ENCODE data around the gene EXO1. TPM values are rescaled to one million over a fixed set of nuclear protein-coding genes. Genes with fewer than 3 reads are reported as not detected.

Gene EXO1
- total and polyA plus RNA-seq, 8 donors: 0.89 to 19.3 (median 1.2) TPM; not detected in 2

DNA sequence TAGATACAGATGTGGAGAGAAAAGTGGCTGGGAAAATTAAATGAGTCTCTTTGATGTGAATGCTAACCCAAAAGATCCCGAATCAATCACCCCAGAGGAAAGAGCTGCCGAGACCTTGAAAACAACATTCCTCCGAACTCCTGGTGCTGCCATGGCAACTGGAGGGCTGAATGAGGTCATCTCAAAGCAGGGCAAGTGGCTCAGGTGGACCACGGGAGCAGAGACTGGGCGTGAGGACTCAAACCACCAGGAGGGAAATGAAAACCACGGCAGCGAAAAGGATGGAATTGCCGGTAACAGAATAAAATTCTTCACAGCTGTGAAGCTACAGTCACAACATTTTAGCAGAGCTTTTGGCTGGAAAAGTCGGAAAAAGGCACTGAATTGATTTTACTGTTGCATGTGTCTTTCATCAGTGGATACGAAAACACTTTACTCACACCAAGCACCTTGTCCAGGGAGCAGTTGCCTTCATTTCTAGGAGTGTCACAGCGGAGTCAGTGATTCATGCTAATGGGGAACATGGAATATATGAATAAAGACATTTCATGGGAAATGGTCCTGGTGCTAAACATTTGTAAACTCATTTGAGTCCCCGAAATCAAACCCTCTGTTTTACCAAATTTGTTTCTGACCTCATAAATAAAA, 86.3 kb downstream of the EXO1 start:
- TF ChIP-seq EP300 (IDR thresholded peaks at IDR 0.05) (no peak), CTCF (IDR thresholded peaks at IDR 0.05) (no peak), POLR2A (IDR thresholded peaks at IDR 0.05) (no peak), POLR2AphosphoS5 (IDR thresholded peaks at IDR 0.05) (no peak)

DNA sequence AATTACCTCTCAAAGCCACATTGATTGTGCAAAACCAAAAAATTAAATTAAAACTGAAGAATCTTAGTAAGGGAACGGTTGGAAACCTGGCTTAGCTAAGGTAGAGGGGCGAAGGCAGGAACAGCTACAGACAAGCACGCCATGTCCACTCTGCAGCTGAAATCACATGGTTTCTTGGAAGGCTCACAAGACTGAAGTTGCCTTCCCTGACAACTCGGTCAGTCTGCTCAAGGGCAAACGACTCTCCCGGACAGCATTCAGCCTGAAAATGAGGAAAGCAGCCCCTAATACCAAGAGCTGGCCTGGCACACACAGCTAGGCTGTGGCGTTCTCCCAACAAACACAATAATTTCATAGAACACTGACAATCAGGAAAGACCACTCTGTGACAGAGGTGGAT, 86.9 kb downstream of the EXO1 start:
- H3K4me3 ChIP-seq: no peak overlapping the region
- H3K9me3 ChIP-seq: no peaks in the 10 kb centered on the region
- peaks cover 0 to 8% (median 0%) of the 10 kb centered on the region in 4 donors for H3K4me1 ChIP-seq
- no peak for TF ChIP-seq POLR2A (IDR thresholded peaks at IDR 0.05)
- TF ChIP-seq CTCF (IDR thresholded peaks at IDR 0.05): no peak
- TF ChIP-seq EP300 (IDR thresholded peaks at IDR 0.05): no peak
- no peak for TF ChIP-seq POLR2AphosphoS5 (IDR thresholded peaks at IDR 0.05)
- 56 to 74% (median 63%) methylated on average over 7 of the region's 7 CpGs for WGBS, 5 donors
- H3K36me3 ChIP-seq: no peaks in the 10 kb centered on the region
- no peak for DNase-seq
- intact Hi-C loops (cut with DNase I; ENCODE audit: low total_unique reads): no loop called here
- no peak overlapping the region for H3K27ac ChIP-seq
- H3K27me3 ChIP-seq: no peaks in the 10 kb centered on the region

More for the DNA sequence above, 86.3 kb downstream of the EXO1 start:
- no peak overlapping the region for H3K4me3 ChIP-seq
- H3K27ac ChIP-seq: no peak overlapping the region
- H3K4me1 ChIP-seq: peaks cover 0 to 8% (median 0%) of the 10 kb centered on the region in 4 donors
- WGBS, 5 donors: 33 to 37% (median 36%) methylated on average over 12 of the region's 12 CpGs
- peaks cover 0 to 3% (median 0%) of the 10 kb centered on the region in 3 donors for H3K27me3 ChIP-seq
- H3K9me3 ChIP-seq: no peaks in the 10 kb centered on the region
- H3K36me3 ChIP-seq: no peaks in the 10 kb centered on the region
- intact Hi-C loops (cut with DNase I; ENCODE audit: low total_unique reads): no loop called here
- peak in 1 of 2 donors; percentile 51 for DNase-seq

Other genes with a start within 250 kb of the EXO1 start
- 10 to 100 TPM in 2 of 5 donors, 1 to 10 TPM in 3; 2.3 to 26.4 (median 5.5) TPM for gene CHML, start 207.8 kb upstream of the EXO1 start, total RNA-seq
- gene CHML, start 207.8 kb upstream of the EXO1 start, polyA plus RNA-seq: 1 to 10 TPM; 1.1 to 1.7 (median 1.7) TPM
- 10 to 100 TPM in 1 of 5 donors, 1 to 10 TPM in 3, not detected in 1; 1.8 to 11.7 (median 7.6) TPM for gene OPN3, start 207.8 kb upstream of the EXO1 start, total RNA-seq
- 10 to 100 TPM in 1 of 3 donors, 1 to 10 TPM in 2; 5.8 to 15.1 (median 8.1) TPM for gene OPN3, start 207.8 kb upstream of the EXO1 start, polyA plus RNA-seq
- not detected for gene WDR64, start 195.9 kb upstream of the EXO1 start, total RNA-seq
- gene WDR64, start 195.9 kb upstream of the EXO1 start, polyA plus RNA-seq: under 1 TPM in 1 of 3 donors, not detected in 2; 0.61 TPM
- gene BECN2, start 109.6 kb downstream of the EXO1 start, total RNA-seq: not detected
- not detected for gene BECN2, start 109.6 kb downstream of the EXO1 start, polyA plus RNA-seq
- gene MAP1LC3C, start 150.9 kb downstream of the EXO1 start, total RNA-seq: 1 to 10 TPM in 3 of 5 donors, not detected in 2; 1.2 to 9.4 (median 2.9) TPM
- 10 to 100 TPM in 1 of 3 donors, 1 to 10 TPM in 2; 2.3 to 12.7 (median 5.4) TPM for gene MAP1LC3C, start 150.9 kb downstream of the EXO1 start, polyA plus RNA-seq